Ureter (tissue), 1 donor: ENCODE data around the gene GCA. TPM values are rescaled to one million over a fixed set of nuclear protein-coding genes. Genes with fewer than 3 reads are reported as not detected.

Experiments used
- DNase-seq: peaks from one replicate; pipeline ENCODE4 v3.0.0-alpha.2; 2020; ENCODE audit warnings: low spot score
- total RNA-seq: library from RNA; stranded (reverse); gene quantifications from one replicate; pipeline ENCODE4 v1.2.4, GENCODE V29; 2023
- donor health status: DM: yes; HTN: yes; CAD: no.

Gene GCA
- total RNA-seq: 27.5 TPM

GRCh38 chr2:162343824-162344616 lies at the start of gene GCA:
GCA (plus strand) TSS chr2:162344132; CDS start chr2:162344249, 117 bp downstream.
- DNase-seq: peak; percentile 99

GRCh38 chr2:162295009-162295408 lies 48.9 kb upstream of the GCA start:
- no peak for DNase-seq

GRCh38 chr2:162297925-162298552 lies 45.9 kb upstream of the GCA start:
- peak; percentile 73 for DNase-seq

GRCh38 chr2:162298669-162299335 lies 45.1 kb upstream of the GCA start:
- no peak for DNase-seq

GRCh38 chr2:162300266-162300665 lies 43.7 kb upstream of the GCA start:
- no peak for DNase-seq

- no peak for DNase-seq
Observed at GRCh38 chr2:162301151-162301804, 42.7 kb upstream of the GCA start.

- no peak for DNase-seq
Observed at GRCh38 chr2:162301877-162302276, 42.1 kb upstream of the GCA start.

GRCh38 chr2:162305901-162306300 lies 38.0 kb upstream of the GCA start:
- no peak for DNase-seq

- DNase-seq: no peak
Observed at GRCh38 chr2:162308747-162309503, 35.0 kb upstream of the GCA start.

- DNase-seq: no peak
Observed at GRCh38 chr2:162312853-162313252, 31.1 kb upstream of the GCA start.

GRCh38 chr2:162315938-162316337 lies 28.0 kb upstream of the GCA start:
- DNase-seq: no peak

GRCh38 chr2:162316590-162316989 lies 27.3 kb upstream of the GCA start:
- no peak for DNase-seq

- no peak for DNase-seq
Observed at GRCh38 chr2:162317058-162317742, 26.7 kb upstream of the GCA start.

- peak; percentile 46 for DNase-seq
Observed at GRCh38 chr2:162317861-162318327, 26.0 kb upstream of the GCA start.

- DNase-seq: peak; percentile 84
Observed at GRCh38 chr2:162318328-162319180, 25.4 kb upstream of the GCA start, which contains the start of gene IFIH1. IFIH1 (minus strand) TSS chr2:162318684; CDS start chr2:162318307, 377 bp downstream.

- no peak for DNase-seq
Observed at GRCh38 chr2:162320864-162321517, 22.9 kb upstream of the GCA start.

GRCh38 chr2:162324953-162325352 lies 19.0 kb upstream of the GCA start:
- no peak for DNase-seq

- DNase-seq: no peak
Observed at GRCh38 chr2:162327134-162327769, 16.7 kb upstream of the GCA start.

- no peak for DNase-seq
Observed at GRCh38 chr2:162327806-162328205, 16.1 kb upstream of the GCA start.
